KMS-11 (cell line): ENCODE results near the gene CCS.

Source experiments
- H2AFZ ChIP-seq: fragments of 200-600 bp; sonication (generic); 2 replicates; pipeline ENCODE4 v1.6.1; 2016; ENCODE audit warnings: antibody characterized with exemption, mixed run types, low read depth
- H3K27ac ChIP-seq: fragments of 200-600 bp; sonication (generic); 2 replicates; pipeline ENCODE4 v1.6.1; 2016; ENCODE audit warnings: mild to moderate bottlenecking, mixed run types
- H3K27me3 ChIP-seq: fragments of 200-600 bp; sonication (generic); 2 replicates; pipeline ENCODE4 v1.6.1; 2017; ENCODE audit warnings: mild to moderate bottlenecking, low read depth, mixed run types, moderate library complexity; ENCODE audit not compliant: insufficient read depth
- H3K36me3 ChIP-seq: fragments of 200-600 bp; sonication (generic); 2 replicates; pipeline ENCODE4 v1.6.1; 2017; ENCODE audit warnings: mild to moderate bottlenecking, mixed run types; ENCODE audit not compliant: insufficient read depth
- H3K4me1 ChIP-seq: fragments of 200-600 bp; sonication (generic); 2 replicates; pipeline ENCODE4 v1.6.1; 2016; ENCODE audit warnings: mild to moderate bottlenecking, low read depth, mixed run types; ENCODE audit not compliant: poor library complexity, severe bottlenecking
- H3K4me2 ChIP-seq: fragments of 200-600 bp; sonication (generic); 2 replicates; pipeline ENCODE4 v1.7.0; 2016; ENCODE audit warnings: mild to moderate bottlenecking, mixed run types
- H3K4me3 ChIP-seq: fragments of 200-600 bp; sonication (generic); IDR thresholded peaks from 2 replicates; pipeline ENCODE4 v1.6.1; 2017; ENCODE audit warnings: low read depth, low read length, mixed read lengths; ENCODE audit not compliant: insufficient read depth
- H3K79me2 ChIP-seq: fragments of 200-600 bp; sonication (generic); 2 replicates; pipeline ENCODE4 v1.6.1; 2016; ENCODE audit warnings: low read depth, mixed run types; ENCODE audit not compliant: insufficient read depth
- H3K9ac ChIP-seq: fragments of 200-600 bp; sonication (generic); 2 replicates; pipeline ENCODE4 v1.6.1; 2016; ENCODE audit warnings: mild to moderate bottlenecking, mixed run types
- H4K20me1 ChIP-seq: fragments of 200-600 bp; sonication (generic); 2 replicates; pipeline ENCODE4 v1.6.1; 2016; ENCODE audit warnings: mild to moderate bottlenecking, mixed run types; ENCODE audit not compliant: insufficient read depth
- TF ChIP-seq, protein P1 (sequence below): fragments of 200-600 bp; sonication (generic); conservative IDR thresholded peaks from 2 replicates; pipeline ENCODE4 v1.6.1; 2017; ENCODE audit warnings: low read depth, mild to moderate bottlenecking, antibody characterized with exemption, low read length, moderate library complexity, mixed read lengths

The CCS gene

GRCh38 chr11:66546368-66546965, 46.5 kb upstream of the CCS start, which contains the start of gene ACTN3:
TSS of gene ACTN3 (plus strand) at chr11:66546903. CDS start at chr11:66546938, 35 bp downstream.
- TF ChIP-seq, protein P1, sequence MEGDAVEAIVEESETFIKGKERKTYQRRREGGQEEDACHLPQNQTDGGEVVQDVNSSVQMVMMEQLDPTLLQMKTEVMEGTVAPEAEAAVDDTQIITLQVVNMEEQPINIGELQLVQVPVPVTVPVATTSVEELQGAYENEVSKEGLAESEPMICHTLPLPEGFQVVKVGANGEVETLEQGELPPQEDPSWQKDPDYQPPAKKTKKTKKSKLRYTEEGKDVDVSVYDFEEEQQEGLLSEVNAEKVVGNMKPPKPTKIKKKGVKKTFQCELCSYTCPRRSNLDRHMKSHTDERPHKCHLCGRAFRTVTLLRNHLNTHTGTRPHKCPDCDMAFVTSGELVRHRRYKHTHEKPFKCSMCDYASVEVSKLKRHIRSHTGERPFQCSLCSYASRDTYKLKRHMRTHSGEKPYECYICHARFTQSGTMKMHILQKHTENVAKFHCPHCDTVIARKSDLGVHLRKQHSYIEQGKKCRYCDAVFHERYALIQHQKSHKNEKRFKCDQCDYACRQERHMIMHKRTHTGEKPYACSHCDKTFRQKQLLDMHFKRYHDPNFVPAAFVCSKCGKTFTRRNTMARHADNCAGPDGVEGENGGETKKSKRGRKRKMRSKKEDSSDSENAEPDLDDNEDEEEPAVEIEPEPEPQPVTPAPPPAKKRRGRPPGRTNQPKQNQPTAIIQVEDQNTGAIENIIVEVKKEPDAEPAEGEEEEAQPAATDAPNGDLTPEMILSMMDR, result no peak
- no peaks in the 10 kb centered on the region for H3K79me2 ChIP-seq
- H2AFZ ChIP-seq, result peak within 1 kb of the TSS; percentile 90
- peak within 1 kb of the TSS; percentile 38; the same call in 1 of the 2 replicates for H3K27ac ChIP-seq
- no peaks in the 10 kb centered on the region for H3K36me3 ChIP-seq
- peak within 1 kb of the TSS; percentile 52 for H3K4me3 ChIP-seq
- peaks cover 6% of the 10 kb centered on the region for H3K27me3 ChIP-seq
- peak within 1 kb of the TSS; percentile 73 for H3K9ac ChIP-seq
- peaks cover 17% of the 10 kb centered on the region for H3K4me1 ChIP-seq
- no peaks in the 10 kb centered on the region for H4K20me1 ChIP-seq
- H3K4me2 ChIP-seq, result peak within 1 kb of the TSS; percentile 65

DNA sequence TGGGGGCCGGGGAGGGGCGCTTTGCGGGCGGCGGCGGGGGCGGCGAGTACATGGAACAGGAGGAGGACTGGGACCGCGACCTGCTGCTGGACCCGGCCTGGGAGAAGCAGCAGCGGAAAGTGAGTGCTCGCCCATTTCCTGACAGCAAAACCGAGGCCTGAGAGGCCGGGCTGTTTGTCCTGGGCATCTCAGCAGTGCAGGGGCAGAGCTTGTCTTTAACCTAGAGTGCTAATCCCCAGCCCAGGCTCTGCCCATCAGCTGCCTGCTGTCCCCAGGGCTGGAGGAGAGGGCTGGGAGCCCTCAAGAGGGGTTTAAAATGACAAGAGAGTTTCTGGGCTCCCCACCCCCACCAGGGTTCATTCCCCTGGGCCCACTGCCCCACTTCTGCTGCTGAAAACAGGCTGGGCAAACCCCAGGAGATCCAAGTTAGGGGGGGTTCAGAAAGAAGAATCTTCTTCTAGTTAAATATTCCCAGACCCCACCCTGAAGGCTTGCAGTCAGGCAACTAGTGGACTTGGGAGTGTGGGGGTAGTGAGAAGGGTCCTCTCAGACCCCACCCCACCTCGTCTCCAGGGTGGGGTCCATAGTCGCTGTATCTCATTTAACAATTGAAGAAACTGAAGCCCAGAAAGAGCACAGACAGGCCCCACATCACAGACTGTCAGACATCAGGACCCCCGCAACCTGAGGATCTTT, 45.9 kb upstream of the CCS start:
- H3K27me3 ChIP-seq, result peaks cover 6% of the 10 kb centered on the region
- H2AFZ ChIP-seq, result no peak overlapping the region
- H3K9ac ChIP-seq, result no peak overlapping the region
- H3K27ac ChIP-seq, result no peak overlapping the region
- no peak overlapping the region; the same call in 1 of the 2 replicates for H3K4me2 ChIP-seq
- peaks cover 17% of the 10 kb centered on the region for H3K4me1 ChIP-seq
- H3K79me2 ChIP-seq, result no peaks in the 10 kb centered on the region
- H4K20me1 ChIP-seq, result no peaks in the 10 kb centered on the region
- no peaks in the 10 kb centered on the region for H3K36me3 ChIP-seq
- no peak overlapping the region for H3K4me3 ChIP-seq
- TF ChIP-seq, protein P1, result no peak

DNA sequence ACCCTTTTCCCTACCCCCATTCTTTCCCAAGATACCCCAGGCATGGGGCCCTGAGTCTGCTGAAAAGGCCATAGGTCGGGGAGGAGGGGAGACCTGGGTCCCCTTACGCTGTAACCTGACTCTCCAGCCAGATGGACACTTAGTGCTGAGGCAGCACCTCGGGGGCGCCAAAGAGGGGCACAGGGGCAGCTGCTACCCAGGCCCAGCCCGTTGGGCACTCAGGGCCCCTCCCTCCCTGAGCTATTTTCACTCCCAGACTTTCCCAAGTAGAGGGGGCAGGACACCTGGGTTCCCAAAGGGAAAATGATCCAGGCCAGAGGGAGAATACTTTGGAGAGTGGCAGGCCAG, 45.3 kb upstream of the CCS start:
- Histone ChIP-seq H3K79me2 (no peaks in the 10 kb centered on the region), H3K4me1 (peaks cover 17% of the 10 kb centered on the region), H3K9ac (no peak overlapping the region), H3K4me3 (no peak overlapping the region), H2AFZ (no peak overlapping the region), H3K36me3 (no peaks in the 10 kb centered on the region), H3K4me2 (no peak overlapping the region), H3K27ac (no peak overlapping the region), H4K20me1 (no peaks in the 10 kb centered on the region), H3K27me3 (peaks cover 6% of the 10 kb centered on the region)
- TF ChIP-seq, protein P1, result no peak

DNA sequence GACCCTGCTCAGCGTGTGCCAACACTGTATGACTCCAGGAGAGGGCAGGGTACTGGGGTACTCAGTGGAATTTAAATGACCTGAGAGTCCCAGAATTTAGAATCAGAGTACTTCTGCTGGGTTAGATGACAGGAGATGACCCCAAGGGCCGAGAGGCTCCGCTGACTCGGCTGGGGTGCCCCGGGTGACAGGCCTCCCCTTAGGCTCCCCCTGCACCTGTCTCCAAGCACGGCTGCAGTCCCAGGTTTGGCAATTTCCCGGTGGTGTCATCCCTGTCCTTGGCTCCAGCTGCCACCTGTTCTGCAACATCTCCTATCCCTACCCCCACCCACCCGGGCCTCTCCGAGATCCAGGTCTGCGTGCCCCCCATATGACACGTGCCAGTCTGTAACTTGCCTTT, 44.9 kb upstream of the CCS start:
- Histone ChIP-seq H2AFZ (no peak overlapping the region), H3K27me3 (peaks cover 6% of the 10 kb centered on the region), H4K20me1 (no peaks in the 10 kb centered on the region), H3K27ac (no peak overlapping the region), H3K79me2 (no peaks in the 10 kb centered on the region), H3K4me1 (peaks cover 17% of the 10 kb centered on the region), H3K4me2 (no peak overlapping the region), H3K4me3 (no peak overlapping the region), H3K9ac (no peak overlapping the region), H3K36me3 (no peaks in the 10 kb centered on the region)
- TF ChIP-seq, protein P1, result no peak
